ENCODE measurements around the gene FAM13A. TPM values are rescaled to one million over a fixed set of nuclear protein-coding genes. Genes with fewer than 3 reads are reported as not detected.
A peak's percentile ranks its signal among the peaks of the same experiment; 100 is the strongest.

The FAM13A gene
- total and polyA plus RNA-seq, 9 of the 15 experiments (the other 6 are each of a cell fraction or from before 2014, with no cell fraction given) = 11.3 to 23.3 (median 14.7) TPM

GRCh38 chr4:88823058-88823919 is 233.7 kb downstream of the FAM13A start (continued):
- TF ChIP-seq ZBTB11 (CRISPR knock-in tag; IDR thresholded peaks at IDR 0.05) (0 out of 6 replicates have a peak, but pooled peaks of 1 of the 3 experiments have one; percentile 40), ZKSCAN3 (CRISPR knock-in tag; IDR thresholded peaks at IDR 0.05) (no peak), TCF15 (CRISPR knock-in tag; IDR thresholded peaks at IDR 0.05) (no peak), HOXB6 (CRISPR knock-in tag; IDR thresholded peaks at IDR 0.05; ENCODE audit: borderline replicate concordance) (no peak), HMGXB4 (CRISPR knock-in tag; IDR thresholded peaks at IDR 0.05) (no peak), CBX2 (IDR thresholded peaks at IDR 0.05; ENCODE audit: insufficient read depth, low read length, poor library complexity, severe bottlenecking) (no peak), ELF2 (CRISPR knock-in tag; IDR thresholded peaks at IDR 0.05) (no peak), ZNF445 (CRISPR knock-in tag; IDR thresholded peaks at IDR 0.05; ENCODE audit: low read depth) (no peak), PRPF4 (IDR thresholded peaks at IDR 0.05; ENCODE audit: insufficient read depth, low read depth, low read length, poor library complexity, severe bottlenecking) (no peak), NFATC3 (IDR thresholded peaks at IDR 0.05) (no peak), ETV6 (IDR thresholded peaks at IDR 0.05; ENCODE audit: borderline replicate concordance in 1 of 2, low read depth in 2 of 2, low read length in 1 of 2) (no peak), ETV6 (CRISPR knock-in tag; IDR thresholded peaks at IDR 0.05; ENCODE audit: borderline replicate concordance) (no peak), E2F8 (IDR thresholded peaks at IDR 0.05; ENCODE audit: low read depth, partially characterized antibody) (peak; percentile 54), PYGO2 (tag; IDR thresholded peaks at IDR 0.05) (no peak), NFIC (IDR thresholded peaks at IDR 0.05) (peak; percentile 26; the same call in 1 of the 2 replicates), POU5F1 (IDR thresholded peaks at IDR 0.05; ENCODE audit: borderline replicate concordance, low read depth, low read length, partially characterized antibody) (no peak)

All from K562 (cell line).